Right cardiac atrium (tissue), 5 donors: ENCODE data around the gene ZDHHC1. TPM values are rescaled to one million over a fixed set of nuclear protein-coding genes. Genes with fewer than 3 reads are reported as not detected.

Experiments
- ATAC-seq, 2 donors: fragments of 200-7000 bp; cut with Tn5 transposase; one replicate each; pipeline versions ENCODE4 v1.8.0 to v1.9.1; 2020; ENCODE audit warnings: moderate library complexity in 2 of 2, mild to moderate bottlenecking in 1 of 2
- DNase-seq, 3 donors: peaks; one replicate each; pipeline ENCODE4 v3.0.0-alpha.2; 2020
- H3K27ac ChIP-seq: one replicate; pipeline ENCODE4 v1.5.1; 2013; ENCODE audit warnings: mild to moderate bottlenecking, low read length, control low read depth, moderate library complexity
- H3K27me3 ChIP-seq: one replicate; pipeline ENCODE4 v1.6.1; 2013; ENCODE audit not compliant: control insufficient read depth, insufficient read depth
- H3K4me1 ChIP-seq: one replicate; pipeline ENCODE4 v1.6.1; 2013; ENCODE audit warnings: low read length; ENCODE audit not compliant: control insufficient read depth, insufficient read depth
- H3K4me3 ChIP-seq: one replicate; pipeline ENCODE4 v1.5.1; 2013; ENCODE audit warnings: low read length, control low read depth
- H3K9me3 ChIP-seq: one replicate; pipeline ENCODE4 v1.6.1; 2013; ENCODE audit warnings: low read length; ENCODE audit not compliant: control insufficient read depth
- WGBS: extraction: QIAGEN DNeasy Blood & Tissue Kit; methylation state at CpG from one replicate; pipeline ENCODE4 v1.1.7; 2013; 5-methylcytosine and 5-hydroxymethylcytosine counted together
- intact Hi-C, 4 donors: fragments of 100-400 bp; cut with DNase I; formaldehyde crosslinking; loops; one replicate each; pipeline versions ENCODE4 v1.11.0 to v1.14.0; 2022 to 2023
- polyA plus RNA-seq: library from polyadenylated mRNA; stranded (reverse); fragments of 200-250 nt; gene quantifications from one replicate; pipeline ENCODE4 v1.2.3, GENCODE V29; 2013
- total RNA-seq, 4 donors: library from RNA; stranded (reverse); fragmentation: NEBNext Ultra II Directional; extraction: Animal tissue kit (Norgen Biotek cat#: 25700); gene quantifications; one replicate each; pipeline ENCODE4 v1.2.1, GENCODE V29; 2021
- donor health status: healthy with polysubstance abuse.
- donor health status: DM: no; HTN: yes; CAD: no.
- donor health status: DM: no; HTN: no; CAD: no.
- donor health status: DM: no; HTN: yes; CAD: no; lungs with severe emphysema.
- donor health status: DM: yes; HTN: yes; CAD: no.

Gene ZDHHC1
- total and polyA plus RNA-seq, 5 donors = 5.2 to 10.4 (median 6.4) TPM

DNA sequence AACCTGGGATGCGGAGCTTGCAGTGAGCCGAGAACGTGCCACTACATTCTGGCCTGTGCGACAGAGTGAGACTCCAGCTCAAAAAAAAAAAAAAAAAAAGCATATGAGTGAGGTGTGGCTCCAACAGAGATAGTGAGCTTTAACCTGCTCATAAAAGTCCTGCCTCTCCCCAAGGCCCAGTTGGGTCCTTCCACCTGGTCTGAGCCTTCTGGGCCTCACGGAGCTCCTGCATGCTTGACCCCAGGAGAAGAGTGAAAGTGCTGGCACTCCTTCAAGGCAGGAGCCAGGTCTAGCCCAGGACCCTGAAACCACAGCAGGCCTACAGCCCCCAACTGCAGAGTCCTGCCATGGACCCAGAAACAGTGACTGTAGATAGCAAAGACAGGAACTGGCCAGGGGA lies 32.3 kb upstream of the ZDHHC1 start:
- no peak for DNase-seq
- Histone ChIP-seq H3K4me3 (no peak overlapping the region), H3K27me3 (no peaks in the 10 kb centered on the region), H3K9me3 (no peaks in the 10 kb centered on the region), H3K4me1 (peaks cover 52% of the 10 kb centered on the region), H3K27ac (no peak overlapping the region)
- no peak for ATAC-seq
- WGBS = 98% methylated on average over 5 of the region's 5 CpGs
- intact Hi-C loops = no loop called here

DNA sequence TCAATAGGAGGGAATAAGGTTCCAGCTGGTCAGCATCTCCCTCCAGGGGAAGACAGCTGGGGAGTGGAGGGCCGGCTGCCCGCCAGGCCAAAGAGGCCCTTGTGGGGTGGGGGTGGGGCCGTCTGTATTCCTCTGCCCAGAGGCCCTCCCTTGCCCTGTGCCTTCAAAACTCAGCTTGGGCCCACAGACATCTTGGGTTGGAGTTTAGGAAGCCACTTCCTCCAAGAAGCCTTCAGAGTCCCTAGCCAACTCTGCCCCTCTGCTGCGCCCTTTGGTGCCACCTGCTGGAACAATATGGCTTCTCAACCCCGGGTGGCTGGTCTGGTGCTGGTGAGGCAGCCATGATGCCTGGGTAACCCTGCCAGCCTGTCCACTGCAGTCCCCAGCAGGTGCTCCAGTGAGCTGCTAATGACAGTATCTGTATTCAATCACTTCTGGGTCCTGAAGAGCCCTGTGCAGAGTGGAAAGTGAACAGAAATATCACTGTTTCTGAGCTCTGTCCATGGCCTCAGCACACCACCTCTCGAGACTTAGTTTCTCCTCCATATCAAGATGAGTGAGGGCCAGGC lies 31.3 kb upstream of the ZDHHC1 start:
- H3K4me3 ChIP-seq = no peak overlapping the region
- intact Hi-C loops = no loop called here
- H3K27ac ChIP-seq = no peak overlapping the region
- no peaks in the 10 kb centered on the region for H3K9me3 ChIP-seq
- no peaks in the 10 kb centered on the region for H3K27me3 ChIP-seq
- WGBS = 56% methylated on average over 6 of the region's 6 CpGs
- peaks cover 53% of the 10 kb centered on the region for H3K4me1 ChIP-seq
- ATAC-seq (peak; percentile 13 to 20), DNase-seq (peak; percentile 62 to 89 (median 86))

DNA sequence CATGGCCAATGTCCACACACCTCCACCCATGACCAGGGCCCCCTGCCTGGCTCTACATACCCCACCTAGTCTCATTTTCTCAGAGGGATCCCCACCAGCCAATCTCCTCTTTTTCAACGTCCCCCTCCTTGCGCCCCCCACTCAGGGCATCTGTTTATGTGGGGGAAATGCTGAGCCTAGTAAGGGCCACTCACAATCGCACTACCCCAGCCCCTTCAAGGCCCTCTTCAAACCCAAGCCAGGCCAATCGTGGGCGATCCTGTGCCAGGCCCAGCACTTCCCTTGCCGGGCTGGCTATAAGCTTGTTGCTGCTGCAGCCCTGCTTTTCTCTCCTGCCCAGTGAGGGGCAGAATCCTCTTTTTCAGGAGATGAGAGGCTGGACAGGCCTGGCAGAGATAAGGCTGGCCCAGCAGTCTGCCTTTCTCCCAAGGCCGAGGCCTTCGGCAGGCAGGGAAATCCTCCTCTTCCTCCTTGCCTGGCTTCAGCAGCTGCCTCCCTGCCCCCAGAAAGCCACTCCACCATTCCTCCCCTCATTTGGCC lies 30.8 kb upstream of the ZDHHC1 start:
- no peak overlapping the region for H3K27ac ChIP-seq
- no peak overlapping the region for H3K4me3 ChIP-seq
- H3K4me1 ChIP-seq = peaks cover 54% of the 10 kb centered on the region

DNA sequence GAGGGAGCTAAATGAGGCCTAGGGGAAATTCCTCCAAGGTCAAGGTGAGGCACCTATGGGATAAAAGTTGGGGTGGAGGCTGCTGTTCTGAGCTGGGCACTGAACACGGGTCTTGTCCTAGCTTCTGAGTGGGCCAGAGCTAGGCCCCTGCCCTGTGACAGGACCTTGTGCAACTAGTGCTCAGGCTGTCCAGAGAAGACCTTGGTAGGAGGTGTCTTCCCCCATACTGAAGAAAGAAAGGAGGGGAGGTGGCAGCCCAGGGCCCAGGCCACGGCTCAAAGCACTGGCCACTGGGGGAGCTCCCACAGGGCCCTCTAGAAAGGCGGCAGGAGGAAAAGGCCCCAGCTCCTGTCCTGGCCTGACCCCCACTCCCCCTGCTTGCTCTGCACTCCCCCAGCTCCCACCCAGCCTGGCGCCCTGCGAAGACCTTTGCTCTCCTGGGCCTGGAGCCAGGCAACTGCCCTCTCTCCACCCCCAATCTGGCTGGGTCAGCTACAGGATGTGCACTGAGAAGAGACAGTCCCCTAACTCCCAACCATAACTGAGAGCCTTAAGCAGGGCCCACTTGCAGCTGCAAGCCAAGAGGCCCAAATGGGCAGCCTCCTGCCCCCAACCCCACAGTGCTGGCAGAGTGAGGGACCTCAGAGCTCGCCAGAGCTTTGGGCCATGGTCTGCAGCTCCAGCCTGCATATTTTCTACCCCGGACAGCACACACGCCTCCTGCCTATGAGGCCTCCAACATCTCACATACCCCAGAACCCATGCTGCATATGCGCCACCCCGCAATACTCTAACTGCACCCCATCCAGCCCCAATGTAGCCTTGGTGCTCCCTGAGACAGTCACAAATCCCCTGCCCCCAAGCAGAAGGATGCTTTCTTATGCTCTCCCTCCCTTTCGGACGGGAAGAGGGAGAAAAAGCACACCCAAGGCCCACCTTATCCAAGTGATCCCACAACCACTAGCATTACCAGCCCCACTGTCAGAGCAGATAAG lies 29.9 kb upstream of the ZDHHC1 start:
- 58% methylated on average over 12 of the region's 12 CpGs for WGBS

More for the DNA sequence above, 30.8 kb upstream of the ZDHHC1 start:
- Histone ChIP-seq H3K9me3 (no peaks in the 10 kb centered on the region), H3K27me3 (no peaks in the 10 kb centered on the region)
- 59% methylated on average over 8 of the region's 8 CpGs for WGBS
- intact Hi-C loops = no loop called here
- no peak for DNase-seq
- ATAC-seq = no peak

DNA sequence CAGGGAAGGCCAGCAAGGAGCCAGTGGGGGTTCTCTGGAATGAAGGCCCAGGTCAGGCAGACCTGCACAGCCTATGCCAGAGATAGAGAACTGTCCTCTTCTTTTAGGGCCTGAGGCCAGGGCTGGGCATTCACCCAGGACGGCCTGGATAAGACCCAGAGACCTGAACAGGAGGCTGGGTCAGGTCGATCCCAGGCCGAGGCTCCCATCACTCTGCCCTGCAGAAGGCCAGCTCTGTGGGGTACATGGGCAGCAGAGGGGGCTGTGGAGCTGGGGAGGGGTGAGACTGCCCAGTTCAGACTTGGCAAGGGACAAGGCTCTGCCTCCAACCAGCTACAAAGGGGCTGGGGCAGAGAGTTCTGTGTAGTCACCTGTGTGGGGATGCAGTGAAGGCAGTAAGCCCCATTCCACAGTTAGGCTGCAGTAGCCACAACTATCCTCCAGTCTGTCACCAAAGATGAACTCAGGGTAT lies 29.2 kb upstream of the ZDHHC1 start:
- intact Hi-C loops = no loop called here
- Histone ChIP-seq H3K4me1 (peaks cover 51% of the 10 kb centered on the region), H3K4me3 (no peak overlapping the region), H3K27ac (no peak overlapping the region), H3K27me3 (no peaks in the 10 kb centered on the region), H3K9me3 (no peaks in the 10 kb centered on the region)
- ATAC-seq = no peak
- DNase-seq = peak in 2 of 3 donors; percentile 69 to 71
- 50% methylated on average over 3 of the region's 3 CpGs for WGBS

More for the DNA sequence above, 29.9 kb upstream of the ZDHHC1 start:
- peaks cover 51% of the 10 kb centered on the region for H3K4me1 ChIP-seq
- intact Hi-C loops = no loop called here
- peak; percentile 66 to 90 (median 87) for DNase-seq
- ATAC-seq = peak; percentile 21 to 46
- H3K27me3 ChIP-seq = no peaks in the 10 kb centered on the region
- H3K4me3 ChIP-seq = no peak overlapping the region
- H3K9me3 ChIP-seq = no peaks in the 10 kb centered on the region
- no peak overlapping the region for H3K27ac ChIP-seq

DNA sequence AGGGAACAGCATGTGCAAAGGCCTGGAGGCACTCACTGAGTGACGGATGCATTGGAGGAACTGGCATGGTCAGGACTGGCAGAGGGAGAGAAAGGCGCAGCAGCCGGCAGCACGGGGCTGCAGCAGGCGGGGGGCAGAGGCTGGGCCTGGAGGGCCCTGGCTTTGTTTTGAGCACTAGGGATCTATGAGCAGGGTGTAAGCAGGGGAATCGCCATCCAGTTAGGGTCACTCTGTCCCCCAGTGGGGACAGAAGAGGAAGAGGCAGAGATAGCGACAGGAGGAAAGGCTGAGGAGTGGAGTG lies 28.8 kb upstream of the ZDHHC1 start:
- Histone ChIP-seq H3K4me1 (peaks cover 47% of the 10 kb centered on the region), H3K4me3 (no peak overlapping the region), H3K9me3 (no peaks in the 10 kb centered on the region), H3K27ac (no peak overlapping the region), H3K27me3 (no peaks in the 10 kb centered on the region)
- WGBS = 89% methylated on average over 7 of the region's 7 CpGs
- DNase-seq = no peak
- intact Hi-C loops = no loop called here
- no peak for ATAC-seq

DNA sequence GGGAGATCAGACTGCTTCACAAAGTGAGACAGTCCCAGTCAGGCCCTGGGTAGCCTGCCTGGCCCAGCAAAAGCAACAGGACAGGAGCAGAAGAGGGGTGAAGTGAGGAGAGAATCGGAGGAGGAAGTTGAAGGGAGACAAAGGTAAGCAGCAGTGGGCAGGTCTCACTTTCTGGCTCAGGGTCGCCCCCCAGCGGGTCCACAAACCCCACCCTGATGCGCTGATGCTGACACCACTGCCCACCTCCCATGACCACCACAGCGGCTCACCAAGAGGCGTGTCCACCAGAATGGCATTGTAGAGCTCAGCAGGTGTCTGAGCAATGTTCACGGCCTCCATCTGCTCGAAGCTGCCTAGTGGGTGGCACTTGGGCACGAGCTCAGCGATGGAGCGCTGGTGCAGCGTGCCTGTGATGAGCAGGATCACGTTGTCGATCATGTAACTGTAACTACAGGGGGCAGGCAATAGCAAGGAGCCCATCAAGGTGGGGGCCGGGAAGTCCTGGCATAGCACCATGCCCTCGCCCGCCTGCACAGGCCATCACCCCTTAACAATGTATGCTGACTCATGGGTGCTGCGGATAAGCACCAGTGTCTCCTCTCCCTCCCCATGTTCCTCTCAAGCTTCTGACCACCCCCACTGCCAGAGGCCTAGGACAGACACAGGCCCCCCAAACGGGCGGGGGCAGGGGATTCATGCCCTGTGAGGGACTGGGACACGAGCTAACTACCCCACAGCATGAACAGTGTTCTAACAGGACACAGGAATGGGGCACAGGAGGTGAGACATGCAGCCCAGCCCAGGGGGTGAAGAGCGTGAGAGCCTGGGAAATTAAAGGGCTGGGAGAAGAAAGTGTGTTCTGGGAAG lies 28.2 kb upstream of the ZDHHC1 start:
- 86% methylated on average over 22 of the region's 22 CpGs for WGBS
- no peak for ATAC-seq

DNA sequence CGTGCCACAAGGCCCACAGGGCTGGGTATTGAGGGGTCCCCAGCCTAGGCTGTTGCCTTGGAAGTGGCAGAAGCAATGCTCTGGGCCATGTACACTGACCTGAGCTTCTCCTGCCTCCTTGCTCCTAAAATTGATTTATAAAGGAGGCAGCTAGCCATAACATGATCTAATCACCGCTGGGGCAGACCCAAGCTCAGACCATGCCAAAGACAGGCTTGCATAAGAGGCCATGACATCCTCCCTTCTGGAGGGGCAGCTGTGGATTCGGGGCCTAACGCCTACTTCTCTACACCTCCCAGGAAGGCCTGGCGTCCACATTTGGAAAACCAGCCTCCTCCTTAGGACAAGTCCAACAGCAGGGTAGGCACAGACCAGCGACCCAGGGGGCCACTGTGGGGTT lies 27.0 kb upstream of the ZDHHC1 start:
- no peak overlapping the region for H3K4me3 ChIP-seq
- intact Hi-C loops = no loop called here
- H3K9me3 ChIP-seq = no peaks in the 10 kb centered on the region
- DNase-seq (peak; percentile 77 to 86 (median 80)), ATAC-seq (peak; percentile 43 to 61)
- no peak overlapping the region for H3K27ac ChIP-seq
- H3K4me1 ChIP-seq = peaks cover 38% of the 10 kb centered on the region
- no peaks in the 10 kb centered on the region for H3K27me3 ChIP-seq
- WGBS = 69% methylated on average over 6 of the region's 6 CpGs

More for the DNA sequence above, 28.2 kb upstream of the ZDHHC1 start:
- no peak for DNase-seq
- Histone ChIP-seq H3K4me1 (peaks cover 41% of the 10 kb centered on the region), H3K4me3 (no peak overlapping the region), H3K27me3 (no peaks in the 10 kb centered on the region), H3K27ac (no peak overlapping the region), H3K9me3 (no peaks in the 10 kb centered on the region)
- intact Hi-C loops = no loop called here

DNA sequence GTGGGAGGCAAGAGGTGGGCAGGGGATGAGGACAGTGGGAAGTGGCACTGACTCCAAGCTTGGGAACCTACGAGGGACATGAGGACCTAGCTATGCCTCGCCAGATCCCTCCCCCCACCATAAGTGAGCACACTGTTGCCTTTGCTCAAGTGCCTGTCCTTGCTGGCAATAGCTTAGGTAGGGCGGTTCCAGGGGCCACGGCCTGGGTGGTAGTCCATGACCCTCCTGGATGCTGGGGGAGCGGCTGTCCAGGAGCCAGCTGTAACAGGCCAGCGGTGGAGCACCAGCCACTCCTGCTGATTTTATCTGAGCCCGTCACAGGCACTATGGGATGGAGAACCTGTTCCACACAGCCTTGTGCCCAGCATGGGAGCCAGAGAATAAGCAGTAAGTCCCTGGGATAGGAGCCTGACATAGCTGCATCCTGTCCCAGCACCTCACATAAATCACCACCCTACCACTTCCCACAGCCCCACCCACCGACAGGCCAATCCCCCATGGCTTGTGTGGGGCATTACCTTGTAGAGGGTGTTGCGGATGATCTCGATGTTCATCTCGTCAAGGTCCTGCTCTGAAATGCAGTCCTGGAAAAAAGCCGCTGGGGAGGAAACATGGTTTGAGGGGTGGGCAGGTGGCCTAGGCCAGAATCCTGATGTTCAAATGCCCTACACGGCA lies 26.4 kb upstream of the ZDHHC1 start:
- WGBS = 86% methylated on average over 13 of the region's 13 CpGs
- ATAC-seq (no peak), DNase-seq (no peak)
- Histone ChIP-seq H3K27ac (no peak overlapping the region), H3K4me1 (peaks cover 37% of the 10 kb centered on the region), H3K9me3 (no peaks in the 10 kb centered on the region), H3K27me3 (no peaks in the 10 kb centered on the region), H3K4me3 (no peak overlapping the region)
- intact Hi-C loops = no loop called here

DNA sequence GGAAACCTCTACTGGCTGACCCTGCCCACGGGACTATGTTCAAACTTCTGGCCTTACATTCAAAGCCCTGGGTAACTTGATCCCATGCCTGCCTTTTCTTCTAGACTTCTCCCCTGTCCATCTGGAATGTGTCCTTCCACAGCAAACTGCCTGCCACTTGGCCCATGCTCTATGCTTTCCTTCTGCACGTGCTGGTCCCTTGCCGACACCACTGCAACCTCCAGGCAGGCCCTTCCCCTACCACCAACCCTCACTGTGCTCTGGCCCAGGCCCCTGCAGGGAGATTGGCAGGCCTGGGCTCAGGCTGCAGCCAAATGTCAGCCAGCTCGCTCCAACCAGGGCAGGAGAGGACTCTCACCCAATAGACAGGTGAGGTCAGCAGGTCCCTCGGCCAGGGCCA lies 25.6 kb upstream of the ZDHHC1 start:
- intact Hi-C loops = no loop called here
- Histone ChIP-seq H3K27me3 (no peaks in the 10 kb centered on the region), H3K9me3 (no peaks in the 10 kb centered on the region), H3K4me3 (no peak overlapping the region), H3K27ac (no peak overlapping the region), H3K4me1 (peaks cover 31% of the 10 kb centered on the region)
- peak in 1 of 2 donors; percentile 14 for ATAC-seq
- WGBS = 56% methylated on average over 5 of the region's 5 CpGs
- peak; percentile 53 to 80 (median 80) for DNase-seq
